Stomach (tissue), 9 donors: ENCODE measurements around the gene FBXO3. TPM values are rescaled to one million over a fixed set of nuclear protein-coding genes. Genes with fewer than 3 reads are reported as not detected.

Experiments used
- DNase-seq, 2 donors: peaks; one replicate each; pipeline versions ENCODE4 v3.0.0 to v3.0.0-alpha.2; 2013 to 2019
- H3K27ac ChIP-seq, 5 donors: fragments of 200-600 bp in 4 of 5; sonication (generic) in 4 of 5; one replicate each; pipeline ENCODE4 v1.5.1; 2013 to 2019; ENCODE audit warnings: mild to moderate bottlenecking in 1 of 5, moderate library complexity in 1 of 5
- H3K27me3 ChIP-seq, 3 donors: fragments of 200-600 bp; sonication (generic); one replicate each; pipeline ENCODE4 v1.5.1; 2017 to 2019; ENCODE audit warnings: mixed run types in 1 of 3
- H3K36me3 ChIP-seq, 4 donors: fragments of 200-600 bp; sonication (generic); 1 replicate in 3 of 4; 2 replicates in 1 of 4; pipeline ENCODE4 v1.5.1; 2016 to 2019
- H3K4me1 ChIP-seq, 4 donors: fragments of 200-600 bp; sonication (generic); one replicate each; pipeline ENCODE4 v1.5.1; 2016 to 2019
- H3K4me3 ChIP-seq, 4 donors: fragments of 200-600 bp; sonication (generic) in 3 of 4; one replicate each; pipeline ENCODE4 v1.5.1; 2016 to 2019; ENCODE audit warnings: mild to moderate bottlenecking in 1 of 4
- H3K9me3 ChIP-seq, 4 donors: fragments of 200-600 bp; sonication (generic); one replicate each; pipeline ENCODE4 v1.5.1; 2016 to 2019
- EP300 ChIP-seq: sonication (generic); formaldehyde crosslinking; IDR thresholded peaks from one replicate; pipeline ENCODE4 v1.6.1; 2017; ENCODE audit warnings: antibody characterized with exemption
- POLR2A ChIP-seq, 4 donors: fragments of 450-650 bp; IDR thresholded peaks; one replicate each; pipeline ENCODE4 v1.6.1; 2016; ENCODE audit warnings: antibody characterized with exemption in 4 of 4, control low read depth in 2 of 4, mild to moderate bottlenecking in 1 of 4, moderate library complexity in 1 of 4
- POLR2AphosphoS5 ChIP-seq, 3 donors: sonication (generic); formaldehyde crosslinking; IDR thresholded peaks; one replicate each; pipeline ENCODE4 v1.6.1; 2016; ENCODE audit warnings: antibody characterized with exemption in 3 of 3
- WGBS, 5 donors: extraction: QIAGEN DNeasy Blood & Tissue Kit in 3 of 5; methylation state at CpG; one replicate each; pipeline versions ENCODE4 v1.1.5 to v1.1.7; 2013 to 2018; 5-methylcytosine and 5-hydroxymethylcytosine counted together
- intact Hi-C: fragments of 100-400 bp; cut with DNase I; formaldehyde crosslinking; loops from one replicate; pipeline ENCODE4 v1.15.1; 2023; ENCODE audit warnings: low total_unique reads
- polyA plus RNA-seq, 3 donors: library from polyadenylated mRNA; stranded (reverse); fragments of 200-250 nt; gene quantifications; one replicate each; pipeline ENCODE4 v1.2.3, GENCODE V29; 2013
- total RNA-seq, 5 donors: library from RNA; depleted of rRNA; stranded (reverse); fragments of >200 nt; gene quantifications; one replicate each; pipeline versions ENCODE4 v1.1.0 to v1.2.3, GENCODE V29; 2014 to 2016
- TF ChIP-seq, protein P1 (sequence below), 7 experiments: fragments of 450-650 bp in 4 of 7; fragments of 200-600 bp in 3 of 7; sonication (generic) in 3 of 7; IDR thresholded peaks; one replicate each; pipeline ENCODE4 v1.5.1; 2016 to 2019; ENCODE audit warnings: antibody characterized with exemption in 7 of 7, control low read depth in 2 of 7, mild to moderate bottlenecking in 1 of 7
- donor health status: healthy with polysubstance abuse.
- donor health status: Bipolar disorder and iron deficiency.
- donor health status: healthy.

FBXO3 gene
- total and polyA plus RNA-seq, 8 donors: 4.9 to 63.0 (median 25.3) TPM

DNA sequence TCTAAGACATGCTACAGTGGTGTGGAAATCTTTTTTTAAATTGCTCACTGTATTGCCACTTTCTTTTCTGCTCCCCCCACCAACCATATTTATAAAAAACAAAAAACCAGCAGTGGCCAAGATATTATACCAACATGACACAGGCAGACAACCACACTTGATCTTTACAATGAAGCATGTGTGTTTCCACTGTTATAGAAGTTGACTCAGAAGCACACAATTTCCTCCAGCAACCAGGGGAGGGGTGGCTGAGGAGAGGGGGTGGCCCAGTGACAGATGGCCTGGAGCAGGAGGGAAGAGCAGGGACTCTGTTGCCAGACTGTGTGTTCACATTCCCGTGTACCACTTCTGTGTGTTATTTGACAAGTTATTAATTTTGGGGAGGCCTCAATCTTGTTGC lies 52.9 kb downstream of the FBXO3 start:
- H3K27me3 ChIP-seq: no peaks in the 10 kb centered on the region
- peak overlapping the region in 4 of 5 donors; percentile 77 to 85 (median 79) for H3K27ac ChIP-seq
- no peak for TF ChIP-seq POLR2A (IDR thresholded peaks at IDR 0.05)
- peak in 1 of 3 donors; percentile 14 for TF ChIP-seq POLR2AphosphoS5 (IDR thresholded peaks at IDR 0.05)
- TF ChIP-seq, protein P1, sequence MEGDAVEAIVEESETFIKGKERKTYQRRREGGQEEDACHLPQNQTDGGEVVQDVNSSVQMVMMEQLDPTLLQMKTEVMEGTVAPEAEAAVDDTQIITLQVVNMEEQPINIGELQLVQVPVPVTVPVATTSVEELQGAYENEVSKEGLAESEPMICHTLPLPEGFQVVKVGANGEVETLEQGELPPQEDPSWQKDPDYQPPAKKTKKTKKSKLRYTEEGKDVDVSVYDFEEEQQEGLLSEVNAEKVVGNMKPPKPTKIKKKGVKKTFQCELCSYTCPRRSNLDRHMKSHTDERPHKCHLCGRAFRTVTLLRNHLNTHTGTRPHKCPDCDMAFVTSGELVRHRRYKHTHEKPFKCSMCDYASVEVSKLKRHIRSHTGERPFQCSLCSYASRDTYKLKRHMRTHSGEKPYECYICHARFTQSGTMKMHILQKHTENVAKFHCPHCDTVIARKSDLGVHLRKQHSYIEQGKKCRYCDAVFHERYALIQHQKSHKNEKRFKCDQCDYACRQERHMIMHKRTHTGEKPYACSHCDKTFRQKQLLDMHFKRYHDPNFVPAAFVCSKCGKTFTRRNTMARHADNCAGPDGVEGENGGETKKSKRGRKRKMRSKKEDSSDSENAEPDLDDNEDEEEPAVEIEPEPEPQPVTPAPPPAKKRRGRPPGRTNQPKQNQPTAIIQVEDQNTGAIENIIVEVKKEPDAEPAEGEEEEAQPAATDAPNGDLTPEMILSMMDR (IDR thresholded peaks at IDR 0.05): no peak
- TF ChIP-seq EP300: no peak
- H3K9me3 ChIP-seq: no peaks in the 10 kb centered on the region
- intact Hi-C loops: no loop called here
- peaks cover 28 to 80% (median 53%) of the 10 kb centered on the region in 4 donors for H3K4me1 ChIP-seq
- WGBS, 5 donors: 17 to 53% (median 39%) methylated on average over 1 of the region's 1 CpG
- no peak overlapping the region for H3K4me3 ChIP-seq
- DNase-seq: no peak
- peaks cover 55 to 64% (median 58%) of the 10 kb centered on the region in 4 donors for H3K36me3 ChIP-seq

DNA sequence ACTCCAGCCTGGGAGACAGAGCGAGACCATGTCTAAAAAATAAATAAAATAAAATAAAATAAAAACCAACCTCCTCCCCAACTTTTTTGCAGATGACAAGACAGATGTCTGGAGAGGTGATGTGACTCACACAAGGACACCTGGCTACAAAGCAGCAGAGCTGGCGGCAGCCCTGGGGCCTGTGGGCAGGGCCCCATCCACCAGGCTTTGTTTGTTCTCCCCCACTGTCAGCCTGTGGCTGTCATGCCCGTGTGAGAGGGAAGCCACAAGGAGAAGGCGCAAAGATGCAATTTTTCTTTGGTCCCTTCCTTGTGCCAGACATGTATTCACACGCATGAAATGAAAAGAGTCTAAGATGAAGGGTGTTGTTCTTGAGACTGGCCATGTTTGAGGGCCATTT lies 54.7 kb downstream of the FBXO3 start:
- H3K4me3 ChIP-seq: no peak overlapping the region
- no peaks in the 10 kb centered on the region for H3K9me3 ChIP-seq
- 78 to 82% (median 81%) methylated on average over 5 of the region's 5 CpGs for WGBS, 5 donors
- TF ChIP-seq POLR2AphosphoS5 (IDR thresholded peaks at IDR 0.05): no peak
- TF ChIP-seq, protein P1 (IDR thresholded peaks at IDR 0.05): no peak
- no peak for TF ChIP-seq EP300
- no peak for TF ChIP-seq POLR2A (IDR thresholded peaks at IDR 0.05)
- H3K4me1 ChIP-seq: peaks cover 24 to 80% (median 47%) of the 10 kb centered on the region in 4 donors
- no peaks in the 10 kb centered on the region for H3K27me3 ChIP-seq
- no peak for DNase-seq
- intact Hi-C loops: no loop called here
- peak overlapping the region in 2 of 5 donors; percentile 7 to 79 for H3K27ac ChIP-seq
- peaks cover 65 to 81% (median 72%) of the 10 kb centered on the region in 4 donors for H3K36me3 ChIP-seq

DNA sequence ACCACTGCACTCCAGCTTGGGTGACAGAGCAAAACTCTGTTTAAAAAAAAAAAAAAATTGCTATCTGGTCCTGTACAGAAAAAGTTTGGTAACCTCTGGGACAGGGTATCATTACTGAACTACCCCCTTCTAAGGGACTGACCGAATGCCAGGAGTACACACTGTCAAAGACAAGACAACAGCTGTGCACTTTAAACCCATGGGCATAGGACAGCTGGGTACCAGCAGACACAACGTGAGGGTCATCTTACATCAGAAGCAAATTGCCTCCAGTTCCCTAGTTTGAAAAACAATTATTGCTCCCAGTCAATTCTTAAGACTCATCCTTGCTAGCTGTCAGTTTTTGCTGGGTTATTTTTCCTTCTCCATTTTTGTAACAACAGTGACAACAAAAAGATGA lies 55.9 kb downstream of the FBXO3 start:
- Histone ChIP-seq H3K36me3 (peaks cover 70 to 93% (median 83%) of the 10 kb centered on the region in 4 donors), H3K9me3 (no peaks in the 10 kb centered on the region), H3K4me1 (peaks cover 13 to 80% (median 43%) of the 10 kb centered on the region in 4 donors), H3K27me3 (no peaks in the 10 kb centered on the region), H3K4me3 (no peak overlapping the region), H3K27ac (no peak overlapping the region)
- TF ChIP-seq POLR2AphosphoS5 (IDR thresholded peaks at IDR 0.05) (no peak), POLR2A (IDR thresholded peaks at IDR 0.05) (no peak), EP300 (no peak)
- TF ChIP-seq, protein P1 (IDR thresholded peaks at IDR 0.05): no peak
- intact Hi-C loops: no loop called here
- DNase-seq: no peak
- 74 to 86% (median 82%) methylated on average over 2 of the region's 2 CpGs for WGBS, 5 donors

- Histone ChIP-seq H3K4me1 (peaks cover 6 to 70% (median 28%) of the 10 kb centered on the region in 4 donors), H3K27me3 (no peaks in the 10 kb centered on the region), H3K36me3 (peaks cover 65 to 96% (median 91%) of the 10 kb centered on the region in 4 donors), H3K4me3 (no peak overlapping the region), H3K9me3 (no peaks in the 10 kb centered on the region), H3K27ac (peak overlapping the region in 4 of 5 donors; percentile 23 to 64 (median 48))
- TF ChIP-seq, protein P1 (IDR thresholded peaks at IDR 0.05): peak in 1 of 7 experiments; percentile 8
- no peak for TF ChIP-seq POLR2A (IDR thresholded peaks at IDR 0.05)
- intact Hi-C loops: no loop called here
- DNase-seq: peak in 1 of 2 donors; percentile 51
- WGBS, 5 donors: 44 to 62% (median 49%) methylated on average over 2 of the region's 2 CpGs
Measured at GRCh38 chr11:33716243-33716642, 58.1 kb downstream of the FBXO3 start.
